ENCODE measurements around the gene MYH15. TPM values are rescaled to one million over a fixed set of nuclear protein-coding genes. Genes with fewer than 3 reads are reported as not detected.

The MYH15 gene
- total RNA-seq, 1 experiment from 2014 or later = 0.09 TPM

DNA sequence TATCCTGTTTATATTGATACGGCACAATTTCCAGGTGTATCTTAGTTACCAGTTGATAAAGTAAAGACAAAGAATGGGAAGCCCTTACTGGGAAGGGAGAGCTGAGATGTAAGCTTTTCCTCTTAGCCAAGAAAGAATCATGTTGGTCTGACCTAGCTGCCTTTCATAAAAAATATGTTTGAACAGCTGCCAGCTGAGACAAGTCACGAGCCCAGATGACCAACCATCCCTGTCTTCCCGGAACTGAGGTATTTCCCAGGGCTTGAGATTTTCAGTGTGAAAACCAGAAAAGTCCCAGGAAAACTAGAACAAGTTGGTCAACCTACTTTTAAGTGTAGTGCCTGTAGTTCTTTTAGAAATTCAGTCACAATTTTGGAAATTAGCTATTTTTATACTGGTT is 3.6 kb upstream of the MYH15 start (continued):
- no peak for TF ChIP-seq TP53 (CRISPR knock-in tag; IDR thresholded peaks at IDR 0.05)

DNA sequence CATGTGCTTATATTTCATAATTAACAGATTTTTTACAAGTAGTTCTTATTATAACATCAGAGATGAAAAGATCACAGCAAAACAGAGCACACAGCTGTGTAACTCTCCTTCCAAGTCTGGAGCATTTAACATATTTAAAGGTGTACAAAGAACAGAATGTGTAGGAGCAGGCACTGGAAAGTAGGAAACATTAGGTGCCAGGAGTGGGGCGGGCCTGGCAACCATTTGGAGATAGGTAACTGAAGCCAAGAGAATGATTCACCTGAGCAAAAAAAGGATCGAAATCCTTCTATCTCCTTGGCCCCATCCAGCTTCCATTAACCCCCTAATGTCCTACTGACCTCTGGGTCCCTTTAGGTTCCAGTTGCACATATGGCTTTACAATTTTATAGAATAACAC is 2.3 kb upstream of the MYH15 start:
- no peak for DNase-seq (ENCODE audit: low spot score)
- TF ChIP-seq, protein P1, sequence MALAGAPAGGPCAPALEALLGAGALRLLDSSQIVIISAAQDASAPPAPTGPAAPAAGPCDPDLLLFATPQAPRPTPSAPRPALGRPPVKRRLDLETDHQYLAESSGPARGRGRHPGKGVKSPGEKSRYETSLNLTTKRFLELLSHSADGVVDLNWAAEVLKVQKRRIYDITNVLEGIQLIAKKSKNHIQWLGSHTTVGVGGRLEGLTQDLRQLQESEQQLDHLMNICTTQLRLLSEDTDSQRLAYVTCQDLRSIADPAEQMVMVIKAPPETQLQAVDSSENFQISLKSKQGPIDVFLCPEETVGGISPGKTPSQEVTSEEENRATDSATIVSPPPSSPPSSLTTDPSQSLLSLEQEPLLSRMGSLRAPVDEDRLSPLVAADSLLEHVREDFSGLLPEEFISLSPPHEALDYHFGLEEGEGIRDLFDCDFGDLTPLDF (CRISPR knock-in tag; IDR thresholded peaks at IDR 0.05) = no peak
- no peak for TF ChIP-seq CREM (CRISPR knock-in tag; IDR thresholded peaks at IDR 0.05)
- no peak for TF ChIP-seq SOX15 (CRISPR knock-in tag; IDR thresholded peaks at IDR 0.05)
- TF ChIP-seq, protein P2, sequence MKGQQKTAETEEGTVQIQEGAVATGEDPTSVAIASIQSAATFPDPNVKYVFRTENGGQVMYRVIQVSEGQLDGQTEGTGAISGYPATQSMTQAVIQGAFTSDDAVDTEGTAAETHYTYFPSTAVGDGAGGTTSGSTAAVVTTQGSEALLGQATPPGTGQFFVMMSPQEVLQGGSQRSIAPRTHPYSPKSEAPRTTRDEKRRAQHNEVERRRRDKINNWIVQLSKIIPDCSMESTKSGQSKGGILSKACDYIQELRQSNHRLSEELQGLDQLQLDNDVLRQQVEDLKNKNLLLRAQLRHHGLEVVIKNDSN (CRISPR knock-in tag; IDR thresholded peaks at IDR 0.05) = no peak
- TF ChIP-seq NFATC4 (CRISPR knock-in tag; IDR thresholded peaks at IDR 0.05) = no peak
- no peak for TF ChIP-seq NR1H2 (CRISPR knock-in tag; IDR thresholded peaks at IDR 0.05)
- no peak for TF ChIP-seq ZNF317 (CRISPR knock-in tag; IDR thresholded peaks at IDR 0.05; ENCODE audit: borderline replicate concordance, low read depth)
- TF ChIP-seq, protein P3, sequence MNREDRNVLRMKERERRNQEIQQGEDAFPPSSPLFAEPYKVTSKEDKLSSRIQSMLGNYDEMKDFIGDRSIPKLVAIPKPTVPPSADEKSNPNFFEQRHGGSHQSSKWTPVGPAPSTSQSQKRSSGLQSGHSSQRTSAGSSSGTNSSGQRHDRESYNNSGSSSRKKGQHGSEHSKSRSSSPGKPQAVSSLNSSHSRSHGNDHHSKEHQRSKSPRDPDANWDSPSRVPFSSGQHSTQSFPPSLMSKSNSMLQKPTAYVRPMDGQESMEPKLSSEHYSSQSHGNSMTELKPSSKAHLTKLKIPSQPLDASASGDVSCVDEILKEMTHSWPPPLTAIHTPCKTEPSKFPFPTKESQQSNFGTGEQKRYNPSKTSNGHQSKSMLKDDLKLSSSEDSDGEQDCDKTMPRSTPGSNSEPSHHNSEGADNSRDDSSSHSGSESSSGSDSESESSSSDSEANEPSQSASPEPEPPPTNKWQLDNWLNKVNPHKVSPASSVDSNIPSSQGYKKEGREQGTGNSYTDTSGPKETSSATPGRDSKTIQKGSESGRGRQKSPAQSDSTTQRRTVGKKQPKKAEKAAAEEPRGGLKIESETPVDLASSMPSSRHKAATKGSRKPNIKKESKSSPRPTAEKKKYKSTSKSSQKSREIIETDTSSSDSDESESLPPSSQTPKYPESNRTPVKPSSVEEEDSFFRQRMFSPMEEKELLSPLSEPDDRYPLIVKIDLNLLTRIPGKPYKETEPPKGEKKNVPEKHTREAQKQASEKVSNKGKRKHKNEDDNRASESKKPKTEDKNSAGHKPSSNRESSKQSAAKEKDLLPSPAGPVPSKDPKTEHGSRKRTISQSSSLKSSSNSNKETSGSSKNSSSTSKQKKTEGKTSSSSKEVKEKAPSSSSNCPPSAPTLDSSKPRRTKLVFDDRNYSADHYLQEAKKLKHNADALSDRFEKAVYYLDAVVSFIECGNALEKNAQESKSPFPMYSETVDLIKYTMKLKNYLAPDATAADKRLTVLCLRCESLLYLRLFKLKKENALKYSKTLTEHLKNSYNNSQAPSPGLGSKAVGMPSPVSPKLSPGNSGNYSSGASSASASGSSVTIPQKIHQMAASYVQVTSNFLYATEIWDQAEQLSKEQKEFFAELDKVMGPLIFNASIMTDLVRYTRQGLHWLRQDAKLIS (CRISPR knock-in tag; IDR thresholded peaks at IDR 0.05; ENCODE audit: borderline replicate concordance) = no peak
- TF ChIP-seq, protein P4, sequence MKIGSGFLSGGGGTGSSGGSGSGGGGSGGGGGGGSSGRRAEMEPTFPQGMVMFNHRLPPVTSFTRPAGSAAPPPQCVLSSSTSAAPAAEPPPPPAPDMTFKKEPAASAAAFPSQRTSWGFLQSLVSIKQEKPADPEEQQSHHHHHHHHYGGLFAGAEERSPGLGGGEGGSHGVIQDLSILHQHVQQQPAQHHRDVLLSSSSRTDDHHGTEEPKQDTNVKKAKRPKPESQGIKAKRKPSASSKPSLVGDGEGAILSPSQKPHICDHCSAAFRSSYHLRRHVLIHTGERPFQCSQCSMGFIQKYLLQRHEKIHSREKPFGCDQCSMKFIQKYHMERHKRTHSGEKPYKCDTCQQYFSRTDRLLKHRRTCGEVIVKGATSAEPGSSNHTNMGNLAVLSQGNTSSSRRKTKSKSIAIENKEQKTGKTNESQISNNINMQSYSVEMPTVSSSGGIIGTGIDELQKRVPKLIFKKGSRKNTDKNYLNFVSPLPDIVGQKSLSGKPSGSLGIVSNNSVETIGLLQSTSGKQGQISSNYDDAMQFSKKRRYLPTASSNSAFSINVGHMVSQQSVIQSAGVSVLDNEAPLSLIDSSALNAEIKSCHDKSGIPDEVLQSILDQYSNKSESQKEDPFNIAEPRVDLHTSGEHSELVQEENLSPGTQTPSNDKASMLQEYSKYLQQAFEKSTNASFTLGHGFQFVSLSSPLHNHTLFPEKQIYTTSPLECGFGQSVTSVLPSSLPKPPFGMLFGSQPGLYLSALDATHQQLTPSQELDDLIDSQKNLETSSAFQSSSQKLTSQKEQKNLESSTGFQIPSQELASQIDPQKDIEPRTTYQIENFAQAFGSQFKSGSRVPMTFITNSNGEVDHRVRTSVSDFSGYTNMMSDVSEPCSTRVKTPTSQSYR (CRISPR knock-in tag; IDR thresholded peaks at IDR 0.05) = no peak
- no peak for TF ChIP-seq NR3C1 (CRISPR knock-in tag; conservative IDR thresholded peaks at IDR 0.05; ENCODE audit: low read depth)
- no peak for TF ChIP-seq ZNF232 (CRISPR knock-in tag; IDR thresholded peaks at IDR 0.05)
- ChIA-PET CTCF (interaction anchor here (1.1 kb wide), 1 partner anchor 40 kb away, joined by 3 read pairs; no protein-coding TSS in a partner anchor), POLR2A (no interaction called here)
- H3K27ac Mint-ChIP-seq = no peak overlapping the region
- H3K36me3 Mint-ChIP-seq = no peaks in the 10 kb centered on the region
- peaks cover 5% of the 10 kb centered on the region for H3K4me1 Mint-ChIP-seq
- ATAC-seq = no peak
- no peak overlapping the region for H3K4me3 Mint-ChIP-seq
- no peaks in the 10 kb centered on the region for H3K27me3 Mint-ChIP-seq (ENCODE audit: low read depth)
- no peaks in the 10 kb centered on the region for H3K9me3 Mint-ChIP-seq

DNA sequence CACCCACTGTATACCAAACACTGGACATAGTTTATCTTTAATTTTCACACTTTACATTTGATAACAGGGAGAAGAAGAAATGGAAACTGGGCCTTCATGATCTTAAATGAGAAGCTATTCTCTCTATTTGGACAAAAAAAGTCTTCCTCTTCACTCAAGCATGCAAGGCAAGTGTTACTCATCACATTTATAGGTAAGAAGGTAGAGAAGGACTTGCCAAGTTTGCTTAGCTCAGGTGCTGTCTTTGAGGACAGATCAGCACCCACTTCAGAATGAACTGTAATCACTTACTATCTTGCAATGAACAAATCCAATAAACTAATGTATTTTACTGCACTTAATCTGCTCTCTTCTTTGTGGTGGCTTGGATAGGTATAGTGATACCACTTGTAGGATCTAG is 1.1 kb upstream of the MYH15 start:
- H3K9me3 Mint-ChIP-seq = no peaks in the 10 kb centered on the region
- no peak overlapping the region for H3K4me3 Mint-ChIP-seq
- ATAC-seq = no peak
- no peaks in the 10 kb centered on the region for H3K27me3 Mint-ChIP-seq (ENCODE audit: low read depth)
- H3K27ac Mint-ChIP-seq = no peak overlapping the region
- H3K36me3 Mint-ChIP-seq = no peaks in the 10 kb centered on the region
- ChIA-PET CTCF (no interaction called here), POLR2A (no interaction called here)
- DNase-seq (ENCODE audit: low spot score) = no peak
- H3K4me1 Mint-ChIP-seq = peaks cover 7% of the 10 kb centered on the region
- TF ChIP-seq, protein P5, sequence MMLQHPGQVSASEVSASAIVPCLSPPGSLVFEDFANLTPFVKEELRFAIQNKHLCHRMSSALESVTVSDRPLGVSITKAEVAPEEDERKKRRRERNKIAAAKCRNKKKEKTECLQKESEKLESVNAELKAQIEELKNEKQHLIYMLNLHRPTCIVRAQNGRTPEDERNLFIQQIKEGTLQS (CRISPR knock-in tag; conservative IDR thresholded peaks at IDR 0.05) = no peak
- no peak for TF ChIP-seq MYBL2 (CRISPR knock-in tag; IDR thresholded peaks at IDR 0.05)
- no peak for TF ChIP-seq NR1H2 (CRISPR knock-in tag; IDR thresholded peaks at IDR 0.05)
- no peak for TF ChIP-seq ZNF232 (CRISPR knock-in tag; IDR thresholded peaks at IDR 0.05)
- TF ChIP-seq SP1 (CRISPR knock-in tag; conservative IDR thresholded peaks at IDR 0.05) = no peak
- TF ChIP-seq, protein P2 (CRISPR knock-in tag; IDR thresholded peaks at IDR 0.05) = no peak
- TF ChIP-seq, protein P6, sequence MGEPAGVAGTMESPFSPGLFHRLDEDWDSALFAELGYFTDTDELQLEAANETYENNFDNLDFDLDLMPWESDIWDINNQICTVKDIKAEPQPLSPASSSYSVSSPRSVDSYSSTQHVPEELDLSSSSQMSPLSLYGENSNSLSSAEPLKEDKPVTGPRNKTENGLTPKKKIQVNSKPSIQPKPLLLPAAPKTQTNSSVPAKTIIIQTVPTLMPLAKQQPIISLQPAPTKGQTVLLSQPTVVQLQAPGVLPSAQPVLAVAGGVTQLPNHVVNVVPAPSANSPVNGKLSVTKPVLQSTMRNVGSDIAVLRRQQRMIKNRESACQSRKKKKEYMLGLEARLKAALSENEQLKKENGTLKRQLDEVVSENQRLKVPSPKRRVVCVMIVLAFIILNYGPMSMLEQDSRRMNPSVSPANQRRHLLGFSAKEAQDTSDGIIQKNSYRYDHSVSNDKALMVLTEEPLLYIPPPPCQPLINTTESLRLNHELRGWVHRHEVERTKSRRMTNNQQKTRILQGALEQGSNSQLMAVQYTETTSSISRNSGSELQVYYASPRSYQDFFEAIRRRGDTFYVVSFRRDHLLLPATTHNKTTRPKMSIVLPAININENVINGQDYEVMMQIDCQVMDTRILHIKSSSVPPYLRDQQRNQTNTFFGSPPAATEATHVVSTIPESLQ (CRISPR knock-in tag; IDR thresholded peaks at IDR 0.05) = no peak
- no peak for TF ChIP-seq FOXJ3 (CRISPR knock-in tag; IDR thresholded peaks at IDR 0.05; ENCODE audit: borderline replicate concordance)
- no peak for TF ChIP-seq FOXP1 (CRISPR knock-in tag; IDR thresholded peaks at IDR 0.05; ENCODE audit: borderline replicate concordance)
- TF ChIP-seq, protein P7, sequence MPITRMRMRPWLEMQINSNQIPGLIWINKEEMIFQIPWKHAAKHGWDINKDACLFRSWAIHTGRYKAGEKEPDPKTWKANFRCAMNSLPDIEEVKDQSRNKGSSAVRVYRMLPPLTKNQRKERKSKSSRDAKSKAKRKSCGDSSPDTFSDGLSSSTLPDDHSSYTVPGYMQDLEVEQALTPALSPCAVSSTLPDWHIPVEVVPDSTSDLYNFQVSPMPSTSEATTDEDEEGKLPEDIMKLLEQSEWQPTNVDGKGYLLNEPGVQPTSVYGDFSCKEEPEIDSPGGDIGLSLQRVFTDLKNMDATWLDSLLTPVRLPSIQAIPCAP (CRISPR knock-in tag; IDR thresholded peaks at IDR 0.05) = no peak
- TF ChIP-seq, protein P8, sequence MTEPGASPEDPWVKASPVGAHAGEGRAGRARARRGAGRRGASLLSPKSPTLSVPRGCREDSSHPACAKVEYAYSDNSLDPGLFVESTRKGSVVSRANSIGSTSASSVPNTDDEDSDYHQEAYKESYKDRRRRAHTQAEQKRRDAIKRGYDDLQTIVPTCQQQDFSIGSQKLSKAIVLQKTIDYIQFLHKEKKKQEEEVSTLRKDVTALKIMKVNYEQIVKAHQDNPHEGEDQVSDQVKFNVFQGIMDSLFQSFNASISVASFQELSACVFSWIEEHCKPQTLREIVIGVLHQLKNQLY (CRISPR knock-in tag; IDR thresholded peaks at IDR 0.05) = no peak
